CD14-positive monocyte (primary cell): Measurements from ENCODE around the gene CMSS1. TPM values are rescaled to one million over a fixed set of nuclear protein-coding genes. Genes with fewer than 3 reads are reported as not detected.

Experiments
- DNase-seq, 3 donors: peaks; one replicate each; pipeline ENCODE4 v3.0.0-alpha.2; 2011 to 2022
- H2AFZ ChIP-seq: 2 replicates; pipeline ENCODE4 v1.6.0; 2012; ENCODE audit warnings: mild to moderate bottlenecking, low read depth, low read length, inconsistent platforms; ENCODE audit not compliant: insufficient read depth, poor library complexity, severe bottlenecking
- H3K27ac ChIP-seq, 2 donors: 1 replicate in 1 of 2; 2 replicates in 1 of 2; pipeline ENCODE4 v1.5.1; 2012 to 2013; ENCODE audit warnings: low read length in 2 of 2, control low read depth in 1 of 2, inconsistent platforms in 1 of 2, low read depth in 1 of 2, mild to moderate bottlenecking in 1 of 2
- H3K27me3 ChIP-seq, 2 donors: one replicate each; pipeline versions ENCODE4 v1.6.0 to v1.6.1; 2011 to 2013; ENCODE audit warnings: low read length in 2 of 2; ENCODE audit not compliant: control insufficient read depth in 2 of 2, insufficient read depth in 2 of 2
- H3K36me3 ChIP-seq, 2 donors: replicated peaks in 1 of 2; 1 replicate in 1 of 2; 2 replicates in 1 of 2; pipeline versions ENCODE4 v1.5.1 to v1.6.1; 2012 to 2013; ENCODE audit warnings: low read length in 2 of 2, control low read depth in 1 of 2, inconsistent platforms in 1 of 2, mild to moderate bottlenecking in 1 of 2; ENCODE audit not compliant: insufficient read depth in 2 of 2, control insufficient read depth in 1 of 2
- H3K4me1 ChIP-seq, 2 donors: 1 replicate in 1 of 2; 2 replicates in 1 of 2; pipeline versions ENCODE4 v1.5.1 to v1.6.1; 2012 to 2013; ENCODE audit warnings: low read length in 2 of 2, control low read depth in 1 of 2, inconsistent platforms in 1 of 2, mild to moderate bottlenecking in 1 of 2, moderate library complexity in 1 of 2; ENCODE audit not compliant: insufficient read depth in 2 of 2, control insufficient read depth in 1 of 2
- H3K4me2 ChIP-seq: replicated peaks from 2 replicates; pipeline ENCODE3; 2012; ENCODE audit warnings: low read length, moderate library complexity, mild to moderate bottlenecking; ENCODE audit not compliant: poor library complexity, severe bottlenecking; ENCODE audit errors: extremely low read depth
- H3K4me3 ChIP-seq, 3 experiments: fragments of 200-600 bp in 1 of 3; sonication (generic) in 1 of 3; replicated peaks in 1 of 3; 1 replicate in 2 of 3; 2 replicates in 1 of 3; pipeline ENCODE4 v1.5.1; 2011 to 2013; ENCODE audit warnings: low read length in 3 of 3, mild to moderate bottlenecking in 3 of 3, control low read depth in 2 of 3, low read depth in 2 of 3, inconsistent platforms in 1 of 3, moderate library complexity in 1 of 3
- H3K79me2 ChIP-seq: 2 replicates; pipeline ENCODE4 v1.6.0; 2012; ENCODE audit warnings: mild to moderate bottlenecking, control low read depth, inconsistent platforms, low read length, moderate library complexity; ENCODE audit not compliant: insufficient read depth
- H3K9ac ChIP-seq: 2 replicates; pipeline ENCODE4 v1.6.0; 2017; ENCODE audit warnings: low read length, mild to moderate bottlenecking; ENCODE audit not compliant: insufficient read depth, poor library complexity, severe bottlenecking
- H3K9me3 ChIP-seq, 2 donors: replicated peaks in 1 of 2; 1 replicate in 1 of 2; 2 replicates in 1 of 2; pipeline versions ENCODE4 v1.5.1 to v1.6.1; 2012 to 2013; ENCODE audit warnings: low read length in 2 of 2, control low read depth in 1 of 2; ENCODE audit not compliant: control insufficient read depth in 1 of 2, insufficient read depth in 1 of 2
- H4K20me1 ChIP-seq: 2 replicates; pipeline ENCODE4 v1.6.0; 2012; ENCODE audit warnings: mild to moderate bottlenecking, low read length, control low read depth, moderate library complexity; ENCODE audit not compliant: insufficient read depth
- H3K27ac Mint-ChIP-seq, 7 donors: one replicate each; pipeline ENCODE4 v1.8.0; 2020; ENCODE audit warnings: mild to moderate bottlenecking in 7 of 7, mixed read lengths in 7 of 7, moderate library complexity in 6 of 7, inconsistent platforms in 2 of 7
- H3K27me3 Mint-ChIP-seq, 3 donors: one replicate each; pipeline ENCODE4 v1.8.0; 2021 to 2022; ENCODE audit warnings: low read depth in 3 of 3, mild to moderate bottlenecking in 3 of 3, mixed read lengths in 3 of 3, moderate library complexity in 3 of 3, inconsistent platforms in 1 of 3
- H3K36me3 Mint-ChIP-seq, 2 donors: one replicate each; pipeline ENCODE4 v1.8.0; 2020; ENCODE audit warnings: mixed read lengths in 2 of 2, inconsistent platforms in 1 of 2, mild to moderate bottlenecking in 1 of 2
- H3K4me1 Mint-ChIP-seq: one replicate; pipeline ENCODE4 v1.8.0; 2020; ENCODE audit warnings: mild to moderate bottlenecking, mixed read lengths
- H3K4me3 Mint-ChIP-seq, 2 donors: one replicate each; pipeline ENCODE4 v1.8.0; 2020; ENCODE audit warnings: mild to moderate bottlenecking in 2 of 2, mixed read lengths in 2 of 2, moderate library complexity in 1 of 2
- H3K9me3 Mint-ChIP-seq, 7 donors: one replicate each; pipeline ENCODE4 v1.8.0; 2020 to 2022; ENCODE audit warnings: mixed read lengths in 7 of 7, mild to moderate bottlenecking in 6 of 7, moderate library complexity in 6 of 7, inconsistent platforms in 2 of 7
- CTCF ChIP-seq: fragments of 200-600 bp; IDR thresholded peaks from one replicate; pipeline ENCODE4 v1.8.0; 2022; ENCODE audit warnings: antibody characterized with exemption, mild to moderate bottlenecking
- WGBS: methylation state at CpG from one replicate; pipeline ENCODE4 v1.1.5; 2013; ENCODE audit warnings: missing lambda C conversion rate; ENCODE audit not compliant: insufficient coverage; 5-methylcytosine and 5-hydroxymethylcytosine counted together
- intact Hi-C, 2 donors: fragments of 100-400 bp; cut with micrococcal nuclease; formaldehyde crosslinking; loops; one replicate each; pipeline versions ENCODE4 v1.15.0 to v1.15.1; 2023
- polyA plus RNA-seq, 3 donors: library from polyadenylated mRNA; depleted of rRNA in 1 of 3; unstranded in 2 of 3; stranded (reverse) in 1 of 3; fragments of 300-500 nt in 2 of 3; fragments of >200 nt in 1 of 3; fragmentation: Illumina TruSeq in 2 of 3; gene quantifications; 1 replicate in 2 of 3; 2 replicates in 1 of 3; pipeline ENCODE4 v1.2.3, GENCODE V29; 2012 to 2021

CMSS1 gene
- polyA plus RNA-seq, 3 donors, result 1.1 to 3.6 (median 2.2) TPM

- peaks cover 9 to 17% of the 10 kb centered on the region in 2 donors for H3K9me3 ChIP-seq
- WGBS, result 100% methylated on average over 1 of the region's 4 CpGs
- no peaks in the 10 kb centered on the region for H3K27me3 Mint-ChIP-seq
- H2AFZ ChIP-seq, result no peak overlapping the region
- no peak for DNase-seq
- no peak for TF ChIP-seq CTCF
- H3K27me3 ChIP-seq, result no peaks in the 10 kb centered on the region
- H3K4me1 Mint-ChIP-seq, result no peaks in the 10 kb centered on the region
- intact Hi-C loops, result no loop called here
- peaks cover 9 to 27% (median 20%) of the 10 kb centered on the region in 7 donors for H3K9me3 Mint-ChIP-seq
- H3K27ac Mint-ChIP-seq, result no peak overlapping the region
- no peak overlapping the region for H3K9ac ChIP-seq
- H3K27ac ChIP-seq, result no peak overlapping the region
- no peaks in the 10 kb centered on the region for H3K79me2 ChIP-seq
- peaks cover 2 to 16% of the 10 kb centered on the region in 2 donors for H3K36me3 Mint-ChIP-seq
- H3K36me3 ChIP-seq, result no peaks in the 10 kb centered on the region
- no peak overlapping the region for H3K4me3 Mint-ChIP-seq
- no peak overlapping the region for H3K4me3 ChIP-seq
- H3K4me1 ChIP-seq, result no peaks in the 10 kb centered on the region
- no peaks in the 10 kb centered on the region for H4K20me1 ChIP-seq
- no peak overlapping the region for H3K4me2 ChIP-seq
These were observed 341.9 kb downstream of the CMSS1 start for GRCh38 chr3:100159331-100160153.

- H3K4me1 ChIP-seq, result no peaks in the 10 kb centered on the region
- no peak overlapping the region for H3K9ac ChIP-seq
- H3K27me3 ChIP-seq, result no peaks in the 10 kb centered on the region
- Mint-ChIP-seq H3K4me1 (no peaks in the 10 kb centered on the region), H3K36me3 (peaks cover 2 to 10% of the 10 kb centered on the region in 2 donors), H3K27ac (no peak overlapping the region), H3K9me3 (peaks cover 4 to 19% (median 14%) of the 10 kb centered on the region in 7 donors), H3K4me3 (no peak overlapping the region), H3K27me3 (no peaks in the 10 kb centered on the region)
- intact Hi-C loops, result no loop called here
- H3K4me3 ChIP-seq, result no peak overlapping the region
- no peak overlapping the region for H3K4me2 ChIP-seq
- no peak for TF ChIP-seq CTCF
- H3K9me3 ChIP-seq, result peaks cover 2 to 11% of the 10 kb centered on the region in 2 donors
- no peaks in the 10 kb centered on the region for H3K79me2 ChIP-seq
- no peak for DNase-seq
- no peak overlapping the region for H2AFZ ChIP-seq
- no CpG with 5 or more reads among the region's 2 CpGs for WGBS
- no peaks in the 10 kb centered on the region for H4K20me1 ChIP-seq
- H3K36me3 ChIP-seq, result no peaks in the 10 kb centered on the region
- H3K27ac ChIP-seq, result no peak overlapping the region
These were observed 342.9 kb downstream of the CMSS1 start for GRCh38 chr3:100160521-100160920.
